ENCODE data around the gene LHFPL4. TPM values are rescaled to one million over a fixed set of nuclear protein-coding genes. Genes with fewer than 3 reads are reported as not detected.

The LHFPL4 gene
- total and polyA plus RNA-seq, 2 of the 8 experiments (the other 6 are each of a cell fraction or from before 2014, with no cell fraction given): 5.0 to 16.9 TPM

- TF ChIP-seq, protein P1, sequence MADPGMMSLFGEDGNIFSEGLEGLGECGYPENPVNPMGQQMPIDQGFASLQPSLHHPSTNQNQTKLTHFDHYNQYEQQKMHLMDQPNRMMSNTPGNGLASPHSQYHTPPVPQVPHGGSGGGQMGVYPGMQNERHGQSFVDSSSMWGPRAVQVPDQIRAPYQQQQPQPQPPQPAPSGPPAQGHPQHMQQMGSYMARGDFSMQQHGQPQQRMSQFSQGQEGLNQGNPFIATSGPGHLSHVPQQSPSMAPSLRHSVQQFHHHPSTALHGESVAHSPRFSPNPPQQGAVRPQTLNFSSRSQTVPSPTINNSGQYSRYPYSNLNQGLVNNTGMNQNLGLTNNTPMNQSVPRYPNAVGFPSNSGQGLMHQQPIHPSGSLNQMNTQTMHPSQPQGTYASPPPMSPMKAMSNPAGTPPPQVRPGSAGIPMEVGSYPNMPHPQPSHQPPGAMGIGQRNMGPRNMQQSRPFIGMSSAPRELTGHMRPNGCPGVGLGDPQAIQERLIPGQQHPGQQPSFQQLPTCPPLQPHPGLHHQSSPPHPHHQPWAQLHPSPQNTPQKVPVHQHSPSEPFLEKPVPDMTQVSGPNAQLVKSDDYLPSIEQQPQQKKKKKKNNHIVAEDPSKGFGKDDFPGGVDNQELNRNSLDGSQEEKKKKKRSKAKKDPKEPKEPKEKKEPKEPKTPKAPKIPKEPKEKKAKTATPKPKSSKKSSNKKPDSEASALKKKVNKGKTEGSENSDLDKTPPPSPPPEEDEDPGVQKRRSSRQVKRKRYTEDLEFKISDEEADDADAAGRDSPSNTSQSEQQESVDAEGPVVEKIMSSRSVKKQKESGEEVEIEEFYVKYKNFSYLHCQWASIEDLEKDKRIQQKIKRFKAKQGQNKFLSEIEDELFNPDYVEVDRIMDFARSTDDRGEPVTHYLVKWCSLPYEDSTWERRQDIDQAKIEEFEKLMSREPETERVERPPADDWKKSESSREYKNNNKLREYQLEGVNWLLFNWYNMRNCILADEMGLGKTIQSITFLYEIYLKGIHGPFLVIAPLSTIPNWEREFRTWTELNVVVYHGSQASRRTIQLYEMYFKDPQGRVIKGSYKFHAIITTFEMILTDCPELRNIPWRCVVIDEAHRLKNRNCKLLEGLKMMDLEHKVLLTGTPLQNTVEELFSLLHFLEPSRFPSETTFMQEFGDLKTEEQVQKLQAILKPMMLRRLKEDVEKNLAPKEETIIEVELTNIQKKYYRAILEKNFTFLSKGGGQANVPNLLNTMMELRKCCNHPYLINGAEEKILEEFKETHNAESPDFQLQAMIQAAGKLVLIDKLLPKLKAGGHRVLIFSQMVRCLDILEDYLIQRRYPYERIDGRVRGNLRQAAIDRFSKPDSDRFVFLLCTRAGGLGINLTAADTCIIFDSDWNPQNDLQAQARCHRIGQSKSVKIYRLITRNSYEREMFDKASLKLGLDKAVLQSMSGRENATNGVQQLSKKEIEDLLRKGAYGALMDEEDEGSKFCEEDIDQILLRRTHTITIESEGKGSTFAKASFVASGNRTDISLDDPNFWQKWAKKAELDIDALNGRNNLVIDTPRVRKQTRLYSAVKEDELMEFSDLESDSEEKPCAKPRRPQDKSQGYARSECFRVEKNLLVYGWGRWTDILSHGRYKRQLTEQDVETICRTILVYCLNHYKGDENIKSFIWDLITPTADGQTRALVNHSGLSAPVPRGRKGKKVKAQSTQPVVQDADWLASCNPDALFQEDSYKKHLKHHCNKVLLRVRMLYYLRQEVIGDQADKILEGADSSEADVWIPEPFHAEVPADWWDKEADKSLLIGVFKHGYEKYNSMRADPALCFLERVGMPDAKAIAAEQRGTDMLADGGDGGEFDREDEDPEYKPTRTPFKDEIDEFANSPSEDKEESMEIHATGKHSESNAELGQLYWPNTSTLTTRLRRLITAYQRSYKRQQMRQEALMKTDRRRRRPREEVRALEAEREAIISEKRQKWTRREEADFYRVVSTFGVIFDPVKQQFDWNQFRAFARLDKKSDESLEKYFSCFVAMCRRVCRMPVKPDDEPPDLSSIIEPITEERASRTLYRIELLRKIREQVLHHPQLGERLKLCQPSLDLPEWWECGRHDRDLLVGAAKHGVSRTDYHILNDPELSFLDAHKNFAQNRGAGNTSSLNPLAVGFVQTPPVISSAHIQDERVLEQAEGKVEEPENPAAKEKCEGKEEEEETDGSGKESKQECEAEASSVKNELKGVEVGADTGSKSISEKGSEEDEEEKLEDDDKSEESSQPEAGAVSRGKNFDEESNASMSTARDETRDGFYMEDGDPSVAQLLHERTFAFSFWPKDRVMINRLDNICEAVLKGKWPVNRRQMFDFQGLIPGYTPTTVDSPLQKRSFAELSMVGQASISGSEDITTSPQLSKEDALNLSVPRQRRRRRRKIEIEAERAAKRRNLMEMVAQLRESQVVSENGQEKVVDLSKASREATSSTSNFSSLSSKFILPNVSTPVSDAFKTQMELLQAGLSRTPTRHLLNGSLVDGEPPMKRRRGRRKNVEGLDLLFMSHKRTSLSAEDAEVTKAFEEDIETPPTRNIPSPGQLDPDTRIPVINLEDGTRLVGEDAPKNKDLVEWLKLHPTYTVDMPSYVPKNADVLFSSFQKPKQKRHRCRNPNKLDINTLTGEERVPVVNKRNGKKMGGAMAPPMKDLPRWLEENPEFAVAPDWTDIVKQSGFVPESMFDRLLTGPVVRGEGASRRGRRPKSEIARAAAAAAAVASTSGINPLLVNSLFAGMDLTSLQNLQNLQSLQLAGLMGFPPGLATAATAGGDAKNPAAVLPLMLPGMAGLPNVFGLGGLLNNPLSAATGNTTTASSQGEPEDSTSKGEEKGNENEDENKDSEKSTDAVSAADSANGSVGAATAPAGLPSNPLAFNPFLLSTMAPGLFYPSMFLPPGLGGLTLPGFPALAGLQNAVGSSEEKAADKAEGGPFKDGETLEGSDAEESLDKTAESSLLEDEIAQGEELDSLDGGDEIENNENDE (IDR thresholded peaks at IDR 0.05; ENCODE audit: insufficient replicate concordance, low read length): no peak
- TF ChIP-seq TBP (IDR thresholded peaks at IDR 0.05; ENCODE audit: low read depth, low read length) (no peak), RNF2 (IDR thresholded peaks at IDR 0.05; ENCODE audit: borderline replicate concordance, low read depth, low read length, missing control alignments, poor library complexity, severe bottlenecking) (no peak), CBX8 (IDR thresholded peaks at IDR 0.05; ENCODE audit: borderline replicate concordance, low read depth, low read length) (no peak), ZNF274 (IDR thresholded peaks at IDR 0.05; ENCODE audit: borderline replicate concordance, extremely low read depth, low read length) (no peak), MAFK (IDR thresholded peaks at IDR 0.05; ENCODE audit: low read depth, low read length) (no peak), JUN (IDR thresholded peaks at IDR 0.05; ENCODE audit: low read depth, low read length) (no peak)
Measured at GRCh38 chr3:9542182-9542581, 11.4 kb downstream of the LHFPL4 start (continued).

All from H1 (cell line).